ENCODE results near the gene MT1X. TPM values are rescaled to one million over a fixed set of nuclear protein-coding genes. Genes with fewer than 3 reads are reported as not detected.
A peak's percentile ranks its signal among the peaks of the same experiment; 100 is the strongest.

Gene MT1X
- 10 to 100 TPM; 15.0 to 31.3 TPM for total RNA-seq
- polyA plus RNA-seq (ENCODE audit: insufficient read length in 2 of 2): 10 to 100 TPM; 20.7 to 29.1 TPM
- long read RNA-seq, donor 1, transcript MT1X-201 (3 exons, 450 nt): major isoform, 14 of 15 reads
- long read RNA-seq, donor 1, partial matches to known transcripts: 0 of 15 reads
- long read RNA-seq, donor 1, other reads (novel, unspliced or antisense): 0 of 15 reads
- long read RNA-seq, donor 2, transcript MT1X-201 (3 exons, 450 nt): major isoform, 6 of 7 reads
- long read RNA-seq, donor 2, partial matches to known transcripts: 0 of 7 reads
- long read RNA-seq, donor 2, other reads (novel, unspliced or antisense): 0 of 7 reads
- long read RNA-seq, donor 3, transcript MT1X-201 (3 exons, 450 nt): major isoform, 10 of 11 reads
- long read RNA-seq, donor 3, partial matches to known transcripts: 0 of 11 reads
- long read RNA-seq, donor 3, other reads (novel, unspliced or antisense): 0 of 11 reads
- long read RNA-seq, donor 4, transcript MT1X-201 (3 exons, 450 nt): major isoform, 8 of 8 reads
- long read RNA-seq, donor 4, partial matches to known transcripts: 0 of 8 reads
- long read RNA-seq, donor 4, other reads (novel, unspliced or antisense): 0 of 8 reads

GRCh38 chr16:56681939-56682702, at the start of gene MT1X:
TSS of gene MT1X (plus strand) at chr16:56682470. CDS start at chr16:56682541, 71 bp downstream.
- Histone ChIP-seq H3K36me3 (ENCODE audit: control insufficient read depth, insufficient read depth, low read length) (no peaks in the 10 kb centered on the region), H3K9me3 (ENCODE audit: control insufficient read depth, insufficient read depth, low read length) (peaks cover 2% of the 10 kb centered on the region), H3K4me3 (ENCODE audit: low read depth, low read length) (peak within 1 kb of the TSS; percentile 62), H3K27me3 (ENCODE audit: control insufficient read depth, insufficient read depth, low read length) (peaks cover 5% of the 10 kb centered on the region), H3K27ac (ENCODE audit: low read depth, low read length) (peak within 1 kb of the TSS; percentile 58), H3K4me1 (ENCODE audit: control insufficient read depth, insufficient read depth, low read length) (peaks cover 33% of the 10 kb centered on the region)
- DNase-seq (ENCODE audit: low read depth in 4 of 6, low spot score in 6 of 6): peak; percentile 53 to 94 (median 63)
- under 1% methylated on average over 43 of the region's 49 CpGs for WGBS (ENCODE audit: insufficient coverage)

DNA sequence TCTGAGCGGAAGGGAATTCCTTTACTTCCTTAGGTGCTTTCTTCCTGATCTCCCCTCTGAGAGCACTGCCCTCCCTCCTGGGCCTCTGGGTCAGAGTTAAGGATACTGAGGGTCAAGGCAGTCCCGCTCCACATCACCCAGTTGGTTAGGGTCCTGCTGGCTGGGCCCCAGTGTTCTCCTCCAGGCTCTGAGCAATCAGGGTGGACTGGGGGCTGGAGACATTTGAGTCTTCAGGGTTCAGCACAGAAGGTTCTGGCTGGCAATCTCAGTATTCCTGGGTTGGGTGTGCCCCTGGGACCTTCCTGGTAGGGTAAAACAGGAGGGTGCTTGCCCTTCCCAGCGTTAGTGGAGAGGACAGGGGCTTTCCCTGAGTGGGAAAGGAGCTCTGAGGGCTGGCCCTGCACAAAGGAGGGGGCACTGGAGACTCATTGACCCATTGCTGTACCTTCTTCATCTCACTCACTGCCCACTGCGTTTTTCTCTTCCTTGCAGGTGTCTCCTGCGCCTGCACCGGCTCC, 49.4 kb upstream of the MT1X start:
- WGBS (ENCODE audit: insufficient coverage): 10% methylated on average over 2 of the region's 6 CpGs

GRCh38 chr16:56633535-56633934, 48.7 kb upstream of the MT1X start:
- Histone ChIP-seq H3K27me3 (ENCODE audit: control insufficient read depth, insufficient read depth, low read length) (peaks cover 80% of the 10 kb centered on the region), H3K27ac (ENCODE audit: low read depth, low read length) (no peak overlapping the region), H3K36me3 (ENCODE audit: control insufficient read depth, insufficient read depth, low read length) (no peaks in the 10 kb centered on the region), H3K4me1 (ENCODE audit: control insufficient read depth, insufficient read depth, low read length) (peaks cover 42% of the 10 kb centered on the region), H3K9me3 (ENCODE audit: control insufficient read depth, insufficient read depth, low read length) (no peaks in the 10 kb centered on the region), H3K4me3 (ENCODE audit: low read depth, low read length) (no peak overlapping the region)
- 81% methylated on average over 4 of the region's 7 CpGs for WGBS (ENCODE audit: insufficient coverage)
- no peak for DNase-seq (ENCODE audit: low read depth in 4 of 6, low spot score in 6 of 6)

More for the DNA sequence above, 49.4 kb upstream of the MT1X start:
- Histone ChIP-seq H3K36me3 (ENCODE audit: control insufficient read depth, insufficient read depth, low read length) (no peaks in the 10 kb centered on the region), H3K27ac (ENCODE audit: low read depth, low read length) (no peak overlapping the region), H3K4me1 (ENCODE audit: control insufficient read depth, insufficient read depth, low read length) (peaks cover 35% of the 10 kb centered on the region), H3K27me3 (ENCODE audit: control insufficient read depth, insufficient read depth, low read length) (peaks cover 75% of the 10 kb centered on the region), H3K4me3 (ENCODE audit: low read depth, low read length) (peak overlapping the region; percentile 39), H3K9me3 (ENCODE audit: control insufficient read depth, insufficient read depth, low read length) (no peaks in the 10 kb centered on the region)
- DNase-seq (ENCODE audit: low read depth in 4 of 6, low spot score in 6 of 6): no peak

GRCh38 chr16:56634715-56635440, 47.4 kb upstream of the MT1X start:
- DNase-seq (ENCODE audit: low read depth in 4 of 6, low spot score in 6 of 6): no peak
- H3K27ac ChIP-seq (ENCODE audit: low read depth, low read length): no peak overlapping the region
- H3K9me3 ChIP-seq (ENCODE audit: control insufficient read depth, insufficient read depth, low read length): no peaks in the 10 kb centered on the region
- no peaks in the 10 kb centered on the region for H3K36me3 ChIP-seq (ENCODE audit: control insufficient read depth, insufficient read depth, low read length)
- 13% methylated on average over 44 of the region's 47 CpGs for WGBS (ENCODE audit: insufficient coverage)
- H3K4me1 ChIP-seq (ENCODE audit: control insufficient read depth, insufficient read depth, low read length): peaks cover 45% of the 10 kb centered on the region
- H3K4me3 ChIP-seq (ENCODE audit: low read depth, low read length): no peak overlapping the region
- peaks cover 92% of the 10 kb centered on the region for H3K27me3 ChIP-seq (ENCODE audit: control insufficient read depth, insufficient read depth, low read length)

DNA sequence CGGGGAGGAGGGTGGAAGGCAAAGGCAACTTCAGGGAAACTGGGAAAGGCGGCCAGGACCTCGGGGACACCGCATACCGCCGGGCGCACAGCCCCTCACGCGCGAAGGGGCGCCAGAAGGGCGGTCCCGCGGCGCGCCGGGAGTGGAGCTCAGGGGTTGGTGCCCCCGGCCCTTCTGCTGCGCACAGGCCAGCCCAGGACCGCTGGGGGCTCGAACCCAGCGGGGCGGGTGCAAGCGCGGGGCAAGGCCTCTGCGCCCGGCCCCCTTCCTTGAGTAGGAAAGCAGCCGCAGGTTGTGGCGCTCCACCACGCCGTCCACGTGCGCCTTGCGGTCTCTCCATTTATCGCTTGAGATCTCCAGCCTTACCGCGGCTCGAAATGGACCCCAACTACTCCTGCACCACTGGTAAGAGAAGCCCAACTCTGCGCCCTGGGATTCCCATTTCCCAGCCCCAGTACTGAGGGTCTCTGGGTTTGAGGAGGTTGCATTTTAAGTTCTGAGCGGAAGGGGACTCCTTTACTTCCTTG, 46.8 kb upstream of the MT1X start:
- WGBS (ENCODE audit: insufficient coverage): 5% methylated on average over 37 of the region's 40 CpGs
- no peak overlapping the region for H3K27ac ChIP-seq (ENCODE audit: low read depth, low read length)
- no peaks in the 10 kb centered on the region for H3K9me3 ChIP-seq (ENCODE audit: control insufficient read depth, insufficient read depth, low read length)
- DNase-seq (ENCODE audit: low read depth in 4 of 6, low spot score in 6 of 6): no peak
- peaks cover 97% of the 10 kb centered on the region for H3K27me3 ChIP-seq (ENCODE audit: control insufficient read depth, insufficient read depth, low read length)
- H3K4me1 ChIP-seq (ENCODE audit: control insufficient read depth, insufficient read depth, low read length): peaks cover 45% of the 10 kb centered on the region
- no peak overlapping the region for H3K4me3 ChIP-seq (ENCODE audit: low read depth, low read length)
- no peaks in the 10 kb centered on the region for H3K36me3 ChIP-seq (ENCODE audit: control insufficient read depth, insufficient read depth, low read length)

DNA sequence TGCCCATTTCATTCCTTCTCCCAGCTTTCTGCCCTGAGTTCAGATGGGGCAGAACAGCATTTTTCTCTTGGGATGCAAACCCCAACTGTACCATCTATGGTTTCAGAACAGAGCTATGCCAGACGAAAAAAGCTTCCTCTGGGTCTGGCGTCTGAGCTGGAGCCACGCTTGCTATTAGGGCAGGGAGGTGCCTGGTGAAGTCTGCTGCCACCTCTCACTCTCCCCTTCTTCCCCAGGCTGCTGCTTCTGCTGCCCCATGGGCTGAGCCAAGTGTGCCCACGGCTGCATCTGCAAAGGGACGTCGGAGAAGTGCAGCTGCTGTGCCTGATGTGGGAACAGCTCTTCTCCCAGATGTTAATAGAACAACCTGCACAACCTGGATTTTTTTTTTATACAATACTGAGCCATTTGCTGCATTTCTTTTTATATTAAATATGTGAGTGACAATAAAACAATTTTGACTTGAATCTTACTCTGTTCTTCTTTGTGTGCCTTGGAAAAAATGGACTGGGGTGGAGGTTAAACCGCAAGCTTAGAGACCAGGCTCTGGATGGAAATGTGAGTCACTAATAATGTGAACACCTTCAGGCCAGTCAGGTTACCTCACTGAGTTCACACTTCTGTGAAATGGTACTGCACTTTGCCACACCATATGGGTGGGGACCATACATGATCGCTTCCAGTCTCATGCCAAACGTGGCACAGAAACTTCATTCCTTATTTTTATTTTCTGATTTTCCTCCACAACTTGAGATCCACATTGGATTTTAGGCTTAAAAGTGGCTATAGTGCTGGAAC, 45.5 kb upstream of the MT1X start:
- peaks cover 44% of the 10 kb centered on the region for H3K4me1 ChIP-seq (ENCODE audit: control insufficient read depth, insufficient read depth, low read length)
- no peak overlapping the region for H3K27ac ChIP-seq (ENCODE audit: low read depth, low read length)
- H3K36me3 ChIP-seq (ENCODE audit: control insufficient read depth, insufficient read depth, low read length): no peaks in the 10 kb centered on the region
- peaks cover 94% of the 10 kb centered on the region for H3K27me3 ChIP-seq (ENCODE audit: control insufficient read depth, insufficient read depth, low read length)
- H3K4me3 ChIP-seq (ENCODE audit: low read depth, low read length): no peak overlapping the region
- 23% methylated on average over 6 of the region's 9 CpGs for WGBS (ENCODE audit: insufficient coverage)
- no peak for DNase-seq (ENCODE audit: low read depth in 4 of 6, low spot score in 6 of 6)
- no peaks in the 10 kb centered on the region for H3K9me3 ChIP-seq (ENCODE audit: control insufficient read depth, insufficient read depth, low read length)

DNA sequence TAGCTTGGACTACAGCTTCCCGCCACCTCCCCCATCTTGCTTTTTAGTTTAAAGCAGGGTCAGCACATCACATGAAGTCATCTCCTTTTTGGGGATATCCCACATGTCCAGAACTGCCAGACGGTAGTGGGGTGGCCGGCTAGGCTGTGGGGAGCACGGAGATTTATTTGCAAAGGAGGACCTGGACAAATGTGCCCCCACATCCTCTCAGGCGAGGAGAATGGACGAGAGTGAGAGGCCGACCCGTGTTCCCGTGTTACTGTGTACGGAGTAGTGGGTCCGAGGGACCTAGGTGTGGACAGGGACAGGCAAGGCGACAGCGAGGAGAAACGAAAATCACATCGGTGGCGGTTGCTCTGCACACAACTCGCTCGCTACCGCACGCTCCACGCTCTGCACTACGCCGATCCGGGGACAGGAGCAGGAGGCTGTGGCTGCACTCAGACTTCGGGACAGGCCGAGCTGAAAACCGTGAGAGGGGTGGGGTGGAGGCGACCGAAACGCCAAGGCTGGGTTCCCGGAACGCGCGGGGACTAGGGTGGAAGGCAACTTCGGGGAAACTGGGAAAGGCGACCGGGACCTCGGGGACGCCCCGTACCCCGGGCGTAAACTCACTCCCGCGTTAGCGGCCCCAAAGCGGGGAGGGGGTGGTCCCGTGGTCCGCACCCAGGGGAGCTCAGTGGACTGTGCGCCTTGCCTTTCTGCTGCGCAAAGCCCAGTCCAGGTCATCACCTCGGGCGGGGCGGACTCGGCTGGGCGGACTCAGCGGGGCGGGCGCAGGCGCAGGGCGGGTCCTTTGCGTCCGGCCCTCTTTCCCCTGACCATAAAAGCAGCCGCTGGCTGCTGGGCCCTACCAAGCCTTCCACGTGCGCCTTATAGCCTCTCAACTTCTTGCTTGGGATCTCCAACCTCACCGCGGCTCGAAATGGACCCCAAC, 44.2 kb upstream of the MT1X start, which contains the start of gene MT1A:
MT1A (plus strand) TSS at position 853 of the 937 bp plus-strand sequence; CDS start at position 926, 73 bp downstream.
- Histone ChIP-seq H3K27ac (ENCODE audit: low read depth, low read length) (no peak within 1 kb of the TSS), H3K27me3 (ENCODE audit: control insufficient read depth, insufficient read depth, low read length) (peaks cover 91% of the 10 kb centered on the region)

DNA sequence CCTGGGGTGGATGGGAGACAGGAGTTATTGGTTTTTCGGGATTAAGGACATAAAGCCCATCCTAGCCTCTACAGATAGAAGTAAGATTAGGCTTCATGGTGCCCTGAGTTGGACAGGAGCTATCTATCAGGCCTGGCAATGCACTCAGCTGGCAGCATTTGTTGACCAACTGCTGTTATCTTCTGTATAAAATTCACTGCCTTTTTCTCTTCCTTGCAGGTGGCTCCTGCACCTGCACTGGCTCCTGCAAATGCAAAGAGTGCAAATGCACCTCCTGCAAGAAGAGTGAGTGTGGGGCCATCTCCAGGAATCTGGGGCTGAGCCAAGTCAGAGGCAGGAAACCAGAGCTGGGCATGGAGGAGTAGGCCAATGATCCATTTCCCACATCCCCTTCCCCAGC, 43.2 kb upstream of the MT1X start:
- H3K4me3 ChIP-seq (ENCODE audit: low read depth, low read length): no peak overlapping the region
- WGBS (ENCODE audit: insufficient coverage): no CpG with 5 or more reads among the region's 1 CpG
- peaks cover 36% of the 10 kb centered on the region for H3K4me1 ChIP-seq (ENCODE audit: control insufficient read depth, insufficient read depth, low read length)
- H3K27ac ChIP-seq (ENCODE audit: low read depth, low read length): no peak overlapping the region
- H3K27me3 ChIP-seq (ENCODE audit: control insufficient read depth, insufficient read depth, low read length): peaks cover 91% of the 10 kb centered on the region
- no peak for DNase-seq (ENCODE audit: low read depth in 4 of 6, low spot score in 6 of 6)
- H3K36me3 ChIP-seq (ENCODE audit: control insufficient read depth, insufficient read depth, low read length): no peaks in the 10 kb centered on the region
- H3K9me3 ChIP-seq (ENCODE audit: control insufficient read depth, insufficient read depth, low read length): no peaks in the 10 kb centered on the region

More for the DNA sequence above, 44.2 kb upstream of the MT1X start, which contains the start of gene MT1A:
- H3K9me3 ChIP-seq (ENCODE audit: control insufficient read depth, insufficient read depth, low read length): no peaks in the 10 kb centered on the region
- no peaks in the 10 kb centered on the region for H3K36me3 ChIP-seq (ENCODE audit: control insufficient read depth, insufficient read depth, low read length)
- peaks cover 34% of the 10 kb centered on the region for H3K4me1 ChIP-seq (ENCODE audit: control insufficient read depth, insufficient read depth, low read length)
- 4% methylated on average over 62 of the region's 68 CpGs for WGBS (ENCODE audit: insufficient coverage)
- H3K4me3 ChIP-seq (ENCODE audit: low read depth, low read length): peak within 1 kb of the TSS; percentile 42
- peak in 2 of 6 donors; percentile 54 to 57 for DNase-seq (ENCODE audit: low read depth in 4 of 6, low spot score in 6 of 6)

Data from spinal cord (tissue), 10 donors.